GM12872 (cell line): Measurements from ENCODE around the gene VWCE.

ENCODE experiments used
- CTCF ChIP-seq: IDR thresholded peaks from 3 replicates; pipeline ENCODE4 v1.5.1; 2011; ENCODE audit warnings: low read depth, mild to moderate bottlenecking, low read length, moderate library complexity; ENCODE audit not compliant: insufficient read depth

The VWCE gene

GRCh38 chr11:61332797-61333549 lies 37.9 kb upstream of the VWCE start, which contains the start of the genes DDB1 and TKFC:
Gene DDB1, minus strand, starts transcription at chr11:61333105. Its CDS starts 137 bp downstream, at chr11:61332968.
Gene TKFC, plus strand, starts transcription at chr11:61333228. Its CDS starts 1,501 bp downstream, at chr11:61334729.
- TF ChIP-seq CTCF, result no peak

- no peak for TF ChIP-seq CTCF
These were observed 37.2 kb upstream of the VWCE start for GRCh38 chr11:61332281-61332796.

GRCh38 chr11:61331651-61332050 lies 36.5 kb upstream of the VWCE start:
- TF ChIP-seq CTCF, result no peak

- TF ChIP-seq CTCF, result no peak
These were observed 34.8 kb upstream of the VWCE start for GRCh38 chr11:61329871-61330270.

GRCh38 chr11:61328351-61328750 lies 33.2 kb upstream of the VWCE start:
- no peak for TF ChIP-seq CTCF

- no peak for TF ChIP-seq CTCF
These were observed 32.6 kb upstream of the VWCE start for GRCh38 chr11:61327669-61328071.

GRCh38 chr11:61325649-61326414 lies 30.7 kb upstream of the VWCE start:
- TF ChIP-seq CTCF, result no peak
